Forelimb muscle (tissue), 1 donor: ENCODE measurements around the gene DHRS4L2. TPM values are rescaled to one million over a fixed set of nuclear protein-coding genes. Genes with fewer than 3 reads are reported as not detected.
A peak's percentile ranks its signal among the peaks of the same experiment; 100 is the strongest.
"Not testable (repeated sequence)": the region's sequence is repeated elsewhere in the genome, so short reads cannot be mapped to it uniquely, and the experiment has no call there.

Experiments
- DNase-seq: peaks from one replicate; pipeline ENCODE4 v3.0.0-alpha.2; 2013; ENCODE audit warnings: low read depth
- polyA plus RNA-seq: library from polyadenylated mRNA; unstranded; fragments of 120-200 nt; gene quantifications from one replicate; pipeline ENCODE4 v1.2.1, GENCODE V29; 2013; ENCODE audit not compliant: insufficient read length

The DHRS4L2 gene
- polyA plus RNA-seq: 9.2 TPM

- peak; percentile 9 for DNase-seq
Measured at GRCh38 chr14:23988607-23989363, at the start of gene DHRS4L2. DHRS4L2 (plus strand) TSS chr14:23988929; CDS start chr14:23988948, 19 bp downstream.

GRCh38 chr14:23939607-23940326 lies 49.0 kb upstream of the DHRS4L2 start:
- no peak for DNase-seq

GRCh38 chr14:23941230-23941629 lies 47.5 kb upstream of the DHRS4L2 start:
- DNase-seq: no peak

- no peak for DNase-seq
Measured at GRCh38 chr14:23941669-23942068, 47.1 kb upstream of the DHRS4L2 start.

- DNase-seq: no peak
Measured at GRCh38 chr14:23942587-23942986, 46.1 kb upstream of the DHRS4L2 start.

- DNase-seq: not testable (repeated sequence)
Measured at GRCh38 chr14:23949069-23949468, 39.7 kb upstream of the DHRS4L2 start.

- DNase-seq: no peak
Measured at GRCh38 chr14:23950411-23951135, 38.2 kb upstream of the DHRS4L2 start.

- not testable (repeated sequence) for DNase-seq
Measured at GRCh38 chr14:23951136-23951466, 37.6 kb upstream of the DHRS4L2 start.

- DNase-seq: no peak
Measured at GRCh38 chr14:23951590-23952201, 37.0 kb upstream of the DHRS4L2 start.

- not testable (repeated sequence) for DNase-seq
Measured at GRCh38 chr14:23953116-23953463, 35.6 kb upstream of the DHRS4L2 start.

- DNase-seq: peak; percentile 58
Measured at GRCh38 chr14:23953464-23954278, 35.1 kb upstream of the DHRS4L2 start, which contains the start of gene DHRS4. DHRS4 (plus strand) TSS chr14:23953770; CDS start chr14:23953789, 19 bp downstream.

- not testable (repeated sequence) for DNase-seq
Measured at GRCh38 chr14:23954279-23954614, 34.5 kb upstream of the DHRS4L2 start.

- not testable (repeated sequence) for DNase-seq
Measured at GRCh38 chr14:23954965-23955364, 33.8 kb upstream of the DHRS4L2 start.

GRCh38 chr14:23955811-23956210 lies 32.9 kb upstream of the DHRS4L2 start:
- DNase-seq: not testable (repeated sequence)

- not testable (repeated sequence) for DNase-seq
Measured at GRCh38 chr14:23957913-23958569, 30.7 kb upstream of the DHRS4L2 start.

- DNase-seq: not testable (repeated sequence)
Measured at GRCh38 chr14:23960899-23961298, 27.8 kb upstream of the DHRS4L2 start.

- not testable (repeated sequence) for DNase-seq
Measured at GRCh38 chr14:23961704-23962103, 27.0 kb upstream of the DHRS4L2 start.

GRCh38 chr14:23969130-23969480 lies 19.6 kb upstream of the DHRS4L2 start:
- DNase-seq: not testable (repeated sequence)

- not testable (repeated sequence) for DNase-seq
Measured at GRCh38 chr14:23969481-23970282, 19.0 kb upstream of the DHRS4L2 start.

- DNase-seq: not testable (repeated sequence)
Measured at GRCh38 chr14:23970283-23970659, 18.5 kb upstream of the DHRS4L2 start.
